NOMO-1 treated with DMSO at 0.1 percent for 48 hours (cell line): ENCODE measurements around the gene ZNF236.

Experiments used
- DNase-seq: peaks from one replicate; lab custom pipeline; 2025; ENCODE audit not compliant: unreplicated experiment; lab: John Stamatoyannopoulos, UW

ZNF236 gene

DNA sequence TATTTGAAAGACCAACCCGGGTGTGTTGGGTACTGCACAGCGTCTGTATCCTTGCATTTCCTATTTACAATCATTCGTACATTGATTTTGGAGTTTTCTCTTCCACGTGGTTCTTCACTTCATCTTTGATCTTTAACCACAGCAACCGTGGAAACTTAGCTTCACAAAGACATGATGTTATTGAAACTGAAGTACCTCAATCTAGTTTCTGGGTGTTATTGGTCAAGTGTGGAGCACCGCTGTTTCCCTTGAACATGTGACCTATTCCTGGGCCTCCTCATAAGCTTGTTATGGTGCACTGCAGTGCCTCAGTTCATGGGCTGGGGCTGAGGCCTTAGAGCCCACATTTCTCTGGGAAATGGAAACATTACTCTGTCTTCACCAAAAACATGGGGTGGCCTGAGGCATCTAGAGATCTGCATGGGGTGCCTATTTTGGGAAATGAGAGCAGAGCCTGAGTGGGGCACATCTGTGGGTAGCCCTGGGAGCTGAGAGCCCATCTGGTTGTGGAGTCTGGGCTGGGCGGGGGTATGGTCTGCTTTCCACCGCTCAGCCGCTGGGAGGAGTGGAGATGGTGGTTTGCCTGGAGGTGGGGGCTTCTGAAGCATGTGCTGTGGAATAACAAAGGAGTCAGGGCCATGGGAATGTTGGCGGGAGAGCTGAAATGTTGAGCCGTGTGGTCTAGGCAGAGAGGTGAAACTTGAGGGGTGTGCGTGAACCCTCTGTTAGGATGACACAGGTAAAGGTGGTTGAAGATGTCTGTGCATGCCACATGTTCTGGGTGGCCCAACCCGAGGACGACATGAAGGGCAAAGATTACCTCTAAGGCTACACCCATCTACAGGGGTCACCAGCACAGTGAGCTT is 37.4 kb downstream of the ZNF236 start:
- no peak for DNase-seq

DNA sequence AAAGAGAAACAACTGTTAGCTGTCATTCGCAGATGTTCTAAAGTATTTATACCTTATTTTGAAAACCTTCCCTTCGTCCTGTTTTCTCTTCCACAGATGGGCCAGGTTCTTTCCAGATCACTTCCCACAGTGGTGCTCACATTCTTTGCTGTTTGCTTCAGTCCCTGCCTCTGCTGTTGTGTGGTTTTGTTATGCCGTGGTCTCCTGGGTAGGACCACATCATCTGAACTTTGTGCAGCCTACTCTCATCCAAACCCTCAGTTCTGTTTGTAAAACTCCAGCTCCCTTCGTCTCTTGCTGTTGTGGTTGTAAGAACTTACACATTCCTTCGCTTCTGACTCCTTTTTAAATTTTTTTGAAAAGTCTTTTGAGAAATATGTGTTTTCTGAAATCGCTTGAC is 38.1 kb downstream of the ZNF236 start:
- no peak for DNase-seq

DNA sequence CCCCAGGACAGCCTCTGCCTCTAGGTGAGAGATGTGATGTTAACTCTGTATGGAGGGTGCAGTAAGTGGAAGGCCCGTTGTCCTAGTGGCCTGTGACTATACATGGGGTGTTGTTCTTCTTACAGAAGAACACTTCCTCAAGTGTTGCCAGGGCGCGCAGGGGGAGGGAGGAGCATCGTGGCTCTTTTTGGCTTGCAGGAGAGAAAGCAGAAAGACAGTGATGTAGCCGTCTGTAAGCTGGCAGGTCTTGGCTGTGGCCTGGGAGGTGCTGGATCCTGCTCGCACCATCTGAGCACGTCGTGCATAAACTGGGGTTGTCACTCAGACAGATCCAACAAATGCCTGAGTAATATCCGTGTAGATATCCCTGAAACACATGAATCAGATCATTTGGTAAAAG is 44.3 kb downstream of the ZNF236 start:
- DNase-seq, result no peak

DNA sequence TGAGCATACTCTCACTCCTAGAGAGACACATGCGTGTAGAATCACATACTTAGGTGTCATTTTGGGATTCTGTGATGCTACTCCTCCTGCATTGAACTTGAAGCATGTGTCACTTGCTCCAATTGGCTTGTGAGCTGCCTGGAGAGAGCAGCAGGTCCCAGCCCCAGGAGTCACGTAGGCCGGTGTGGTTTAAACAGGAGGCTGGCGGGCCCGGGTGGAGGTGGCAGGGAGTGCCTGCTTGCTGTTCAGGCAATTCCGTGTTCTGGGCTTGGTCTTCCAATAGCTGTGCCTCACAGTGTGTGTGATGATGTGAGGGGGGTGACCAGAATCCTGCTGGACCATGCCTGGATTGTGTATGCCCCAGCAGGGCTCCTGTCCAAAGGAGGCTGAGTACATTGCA is 51.0 kb downstream of the ZNF236 start:
- DNase-seq, result no peak

DNA sequence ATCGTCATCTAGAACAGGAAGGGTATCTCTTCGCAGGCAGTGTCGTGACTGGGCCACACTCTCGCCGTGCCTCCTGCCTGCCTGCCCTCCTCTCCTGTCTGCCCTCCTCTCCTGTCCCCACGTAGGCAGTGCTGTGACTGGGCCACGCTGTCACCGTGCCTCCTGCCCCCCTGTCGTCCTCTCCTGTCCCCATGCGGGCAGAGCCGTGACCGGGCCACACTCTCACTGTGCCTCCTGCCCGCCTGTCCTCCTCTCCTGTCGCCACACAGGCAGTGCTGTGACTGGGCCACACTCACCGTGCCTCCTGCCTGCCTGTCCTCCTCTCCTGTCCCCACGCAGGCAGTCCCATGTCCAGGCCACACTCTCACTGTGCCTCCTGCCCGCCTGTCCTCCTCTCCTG is 51.4 kb downstream of the ZNF236 start:
- DNase-seq, result no peak

DNA sequence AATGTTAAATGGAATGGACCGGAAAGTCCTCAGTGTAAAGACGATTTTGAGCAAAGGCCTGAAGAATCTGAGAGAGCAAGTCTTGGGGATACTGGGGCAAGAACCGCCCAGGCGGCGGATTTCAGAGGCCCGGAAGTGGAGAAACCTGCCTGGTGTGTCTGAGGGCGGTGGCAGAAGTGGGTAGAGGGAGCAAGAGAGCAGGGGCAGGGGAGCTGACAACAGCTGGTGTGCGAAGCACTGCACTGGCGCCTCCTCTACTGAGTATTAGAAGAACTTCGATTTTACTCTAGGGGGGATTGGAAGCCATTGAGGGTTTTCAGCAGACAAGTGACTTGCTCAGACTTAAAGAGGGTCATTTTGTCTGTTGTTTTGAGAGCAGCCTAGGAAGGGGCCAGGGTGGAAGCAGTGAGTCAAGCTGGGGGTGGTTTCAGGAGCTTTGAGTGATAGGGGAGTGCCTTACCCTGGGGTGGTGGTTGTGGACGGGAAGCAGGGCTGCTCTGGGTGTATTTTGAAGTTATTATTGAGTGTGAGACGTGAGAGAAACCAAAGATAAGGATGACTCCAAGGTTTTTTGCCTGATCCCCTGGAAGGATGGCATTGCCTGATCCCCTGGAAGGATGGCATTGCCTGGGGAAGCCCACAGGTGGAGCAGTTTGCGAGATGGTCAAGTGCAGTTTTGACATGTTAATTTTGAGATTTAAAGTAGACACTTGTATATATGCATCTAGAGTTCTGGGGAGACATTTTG is 52.5 kb downstream of the ZNF236 start:
- no peak for DNase-seq

DNA sequence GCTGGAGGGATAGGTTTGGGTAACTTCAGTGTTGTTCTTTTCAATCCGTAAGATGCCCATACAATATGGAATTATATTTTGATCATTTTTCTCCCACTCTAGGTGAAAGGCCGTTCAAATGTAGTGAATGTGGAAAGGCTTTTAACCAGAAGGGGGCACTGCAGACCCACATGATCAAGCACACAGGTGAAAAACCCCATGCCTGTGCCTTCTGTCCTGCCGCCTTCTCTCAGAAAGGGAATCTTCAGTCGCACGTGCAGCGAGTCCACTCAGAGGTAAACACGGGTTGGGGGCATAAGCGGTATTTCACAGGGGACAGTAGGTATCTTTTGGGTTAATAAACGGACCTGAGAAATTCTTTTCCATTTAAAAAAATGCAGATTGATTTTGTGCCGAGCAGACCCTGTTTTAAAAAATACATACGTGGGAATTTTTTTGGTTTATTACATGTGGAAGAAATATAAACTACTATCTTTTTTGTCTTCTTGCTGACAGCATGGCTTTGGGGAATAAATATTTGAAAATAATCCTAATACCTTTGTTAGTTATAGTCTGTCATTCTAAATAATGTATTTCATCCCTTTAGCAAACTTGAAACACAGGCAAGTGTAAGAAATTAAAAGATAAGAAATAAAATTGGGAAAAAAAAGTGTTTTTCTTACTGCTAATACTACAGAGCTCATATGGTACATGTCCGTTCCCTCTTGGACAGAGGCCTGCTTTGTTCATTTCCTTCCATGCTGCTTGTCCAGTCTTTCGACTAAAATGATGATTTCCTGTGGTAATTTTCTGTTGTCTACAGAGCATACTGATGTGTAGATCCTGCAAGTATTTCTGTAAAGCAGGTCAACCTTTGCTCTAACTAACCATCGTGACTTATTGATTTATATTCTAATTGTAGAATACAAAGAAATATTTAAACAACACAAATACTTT is 53.3 kb downstream of the ZNF236 start:
- peak; percentile 24 for DNase-seq

DNA sequence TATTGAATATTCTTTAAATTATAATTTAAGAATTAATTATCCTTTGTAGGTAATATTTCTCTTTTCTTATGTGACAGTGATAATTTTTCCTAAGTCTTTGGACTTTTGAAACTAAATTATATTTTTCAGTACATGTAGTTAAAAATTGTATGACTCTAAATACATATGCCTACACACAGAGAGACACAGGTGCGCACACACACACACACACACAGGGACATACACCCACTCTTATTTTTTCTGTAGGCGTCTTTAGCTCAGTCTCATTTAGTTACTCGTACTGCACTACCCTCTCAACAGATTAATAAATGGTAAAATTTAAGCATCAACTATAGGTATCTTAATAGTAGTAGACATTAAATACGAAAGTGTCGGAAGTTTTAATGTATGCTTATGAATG is 56.1 kb downstream of the ZNF236 start:
- no peak for DNase-seq

DNA sequence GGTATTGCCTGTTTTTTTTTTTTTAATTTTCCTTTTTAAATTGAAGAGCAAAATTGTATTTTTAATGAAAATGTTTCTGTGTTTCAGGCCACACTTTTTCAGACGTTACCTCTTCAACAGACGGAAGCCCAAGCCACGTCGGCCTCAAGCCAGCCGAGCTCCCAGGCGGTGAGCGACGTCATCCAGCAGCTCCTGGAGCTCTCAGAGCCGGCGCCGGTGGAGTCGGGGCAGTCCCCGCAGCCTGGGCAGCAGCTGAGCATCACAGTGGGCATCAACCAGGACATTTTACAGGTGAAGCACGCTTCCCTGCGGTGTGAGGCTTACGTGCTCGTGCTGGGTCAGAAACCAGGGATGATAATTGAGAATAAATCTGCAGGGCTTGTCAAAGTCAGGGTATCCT is 57.7 kb downstream of the ZNF236 start:
- DNase-seq, result no peak

DNA sequence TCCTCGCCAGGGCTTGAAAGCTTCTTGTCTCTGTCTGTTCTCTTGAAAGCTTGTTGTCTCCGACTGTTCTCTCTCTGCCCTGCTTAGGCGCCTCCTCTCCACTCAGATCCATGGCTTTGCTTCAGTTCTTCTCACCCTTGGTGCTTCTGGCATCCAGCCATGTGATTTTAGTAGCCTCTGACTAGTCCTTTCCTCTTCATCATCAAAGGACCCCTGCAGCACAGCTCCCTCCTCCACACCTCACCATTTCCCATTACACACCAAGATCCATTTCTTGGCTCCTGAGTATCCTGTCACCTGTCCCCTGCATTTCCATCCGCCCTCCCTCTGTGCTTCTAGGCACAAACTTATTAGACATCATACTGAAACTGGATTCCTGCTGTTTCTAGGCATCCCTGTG is 59.4 kb downstream of the ZNF236 start:
- DNase-seq, result no peak

DNA sequence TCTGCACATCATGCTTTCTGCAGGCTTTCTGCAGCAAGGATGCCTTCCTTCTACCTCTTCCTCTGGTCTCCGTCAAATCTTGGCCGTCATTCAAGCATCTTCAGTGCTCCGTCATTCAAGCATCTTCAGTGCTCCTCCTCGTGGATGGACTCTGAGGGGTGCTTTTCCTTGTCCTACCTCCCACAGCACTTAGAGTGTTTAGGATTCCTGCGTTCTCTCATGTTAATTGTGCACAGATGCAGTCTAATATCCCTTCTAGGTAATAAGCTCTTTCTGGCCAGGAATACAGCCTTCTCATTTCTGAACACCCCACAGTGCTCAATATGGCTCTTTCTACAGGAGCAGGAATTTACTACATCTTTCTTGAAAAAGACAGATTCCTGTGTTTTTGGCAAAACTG is 59.8 kb downstream of the ZNF236 start:
- no peak for DNase-seq

DNA sequence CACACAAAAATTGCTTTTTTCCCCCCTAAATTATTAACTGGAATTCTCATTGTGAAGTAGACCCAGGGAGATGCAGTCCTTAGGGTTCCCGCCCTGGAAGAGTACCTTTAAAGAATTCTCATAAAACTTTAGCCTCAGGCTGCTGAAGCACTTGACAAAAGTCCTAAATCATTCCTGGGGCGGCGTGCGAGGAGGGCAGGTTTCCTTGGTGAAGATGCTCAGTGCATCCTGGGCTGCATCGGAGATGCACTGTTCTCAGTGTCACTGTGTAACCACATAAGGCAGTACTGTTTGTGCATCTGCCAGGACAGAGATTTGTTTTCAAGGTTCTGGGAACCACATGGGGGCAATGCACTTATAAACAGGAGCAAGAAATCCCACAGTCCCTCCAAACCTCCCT is 62.6 kb downstream of the ZNF236 start:
- DNase-seq, result no peak

DNA sequence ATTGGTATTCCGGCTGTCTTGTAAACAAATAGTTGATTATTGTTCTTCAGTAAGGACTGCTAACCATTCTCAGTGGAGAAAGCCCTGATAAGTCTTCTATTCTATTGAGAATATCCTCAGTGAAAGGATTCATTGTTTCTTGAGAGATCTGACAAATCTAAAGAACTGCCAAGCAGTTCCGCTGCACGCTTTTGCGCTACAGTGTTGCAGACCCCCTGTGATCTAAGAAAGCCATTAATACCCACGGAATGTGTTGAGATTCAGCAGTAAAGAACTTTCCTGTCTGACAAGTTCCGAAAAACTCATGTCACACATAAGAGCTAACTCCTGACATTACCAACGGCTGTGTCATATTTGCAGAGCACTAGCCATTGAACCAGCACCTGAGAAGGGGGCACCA is 63.8 kb downstream of the ZNF236 start:
- DNase-seq, result no peak

DNA sequence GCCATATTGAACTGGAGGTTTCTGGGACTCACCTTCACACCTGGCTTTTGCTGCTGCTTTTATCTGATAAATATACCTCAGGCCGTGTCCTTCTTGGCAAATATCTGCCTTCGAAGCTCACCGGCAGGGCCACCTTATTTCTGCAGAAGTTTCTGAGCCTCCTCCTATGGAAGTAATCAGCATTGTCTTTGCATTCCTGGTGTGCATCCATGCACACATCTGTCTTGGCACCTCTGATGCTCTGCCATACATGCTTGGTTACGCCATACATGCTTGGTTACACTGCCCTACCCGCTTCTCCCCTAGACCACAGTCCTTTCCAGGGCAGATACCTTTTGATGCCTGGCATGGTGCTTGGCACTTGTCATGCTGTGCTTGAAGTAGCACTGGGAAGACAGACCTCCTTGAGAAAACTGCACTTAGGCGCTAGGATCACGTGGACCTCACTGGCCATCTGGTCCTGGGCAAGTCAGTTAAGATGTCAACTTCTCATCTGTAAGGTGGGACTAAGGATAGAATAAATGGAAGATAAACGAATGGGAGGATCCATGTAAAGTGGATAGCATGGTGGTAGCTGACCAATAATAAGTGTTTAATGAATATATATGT is 66.8 kb downstream of the ZNF236 start:
- DNase-seq, result no peak

DNA sequence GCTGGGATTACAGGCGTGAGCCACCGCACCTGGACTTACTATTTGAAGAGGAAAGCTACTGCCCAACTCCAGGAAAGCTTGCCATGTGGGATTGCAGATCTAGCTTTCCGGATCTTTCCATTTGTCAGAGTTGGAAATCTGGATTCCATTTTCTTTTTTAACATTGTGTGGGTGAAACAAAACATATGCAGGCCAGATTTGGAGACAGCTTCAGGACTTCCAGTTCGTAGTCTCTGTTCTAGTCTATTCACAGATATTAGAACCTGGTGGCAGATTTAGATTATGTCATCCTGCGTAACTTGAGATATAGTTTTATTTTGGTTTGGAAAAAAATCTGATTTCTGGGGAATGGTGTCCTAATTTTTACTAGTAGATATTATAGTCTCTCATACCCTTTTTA is 70.5 kb downstream of the ZNF236 start:
- no peak for DNase-seq

DNA sequence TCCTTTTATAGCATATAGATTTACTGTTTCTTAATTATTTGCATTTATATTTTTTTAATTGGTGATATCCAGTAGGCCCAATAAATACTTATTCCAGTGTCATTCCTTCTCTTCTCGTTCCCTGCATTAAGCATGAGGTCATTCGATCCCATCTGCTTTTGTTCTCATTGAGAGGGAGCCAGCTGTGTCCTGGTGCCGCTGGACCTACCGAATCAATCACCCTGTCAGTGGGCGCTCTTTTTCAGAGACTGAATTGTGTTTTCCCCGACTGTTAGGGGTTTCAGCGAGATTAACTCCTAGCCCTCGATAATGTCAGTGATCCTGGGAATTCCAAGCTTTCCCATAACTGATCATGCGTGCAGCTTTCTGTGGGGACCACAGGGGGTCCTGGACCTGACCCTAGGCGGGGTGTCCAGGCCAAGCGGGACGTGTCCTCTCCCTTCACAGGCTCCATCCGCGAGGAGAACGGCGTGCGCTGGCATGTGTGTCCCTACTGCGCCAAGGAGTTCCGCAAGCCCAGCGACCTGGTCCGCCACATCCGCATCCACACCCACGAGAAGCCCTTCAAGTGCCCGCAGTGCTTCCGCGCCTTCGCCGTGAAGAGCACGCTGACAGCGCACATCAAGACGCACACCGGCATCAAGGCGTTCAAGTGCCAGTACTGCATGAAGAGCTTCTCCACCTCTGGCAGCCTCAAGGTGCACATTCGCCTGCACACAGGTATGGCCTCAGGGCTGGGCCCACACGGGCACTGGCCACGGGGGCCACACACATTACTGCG is 72.4 kb downstream of the ZNF236 start:
- DNase-seq, result no peak

DNA sequence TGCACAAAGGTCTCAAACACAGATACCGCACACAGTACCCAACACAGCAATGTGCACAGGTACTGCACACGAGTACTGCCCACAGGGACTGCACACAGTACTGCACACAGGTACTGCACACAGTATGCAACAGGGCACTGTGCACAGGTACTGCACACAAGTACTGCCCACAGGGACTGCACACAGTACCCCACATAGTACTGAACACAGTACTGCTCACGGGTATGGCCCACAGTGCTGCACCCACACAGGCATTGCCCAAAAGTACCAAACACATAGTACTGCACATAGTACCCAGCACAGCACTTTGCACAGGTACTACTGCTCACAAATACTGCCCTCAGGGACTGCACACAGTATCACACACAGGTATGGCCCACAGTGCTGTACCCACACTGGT is 73.1 kb downstream of the ZNF236 start:
- DNase-seq, result no peak

DNA sequence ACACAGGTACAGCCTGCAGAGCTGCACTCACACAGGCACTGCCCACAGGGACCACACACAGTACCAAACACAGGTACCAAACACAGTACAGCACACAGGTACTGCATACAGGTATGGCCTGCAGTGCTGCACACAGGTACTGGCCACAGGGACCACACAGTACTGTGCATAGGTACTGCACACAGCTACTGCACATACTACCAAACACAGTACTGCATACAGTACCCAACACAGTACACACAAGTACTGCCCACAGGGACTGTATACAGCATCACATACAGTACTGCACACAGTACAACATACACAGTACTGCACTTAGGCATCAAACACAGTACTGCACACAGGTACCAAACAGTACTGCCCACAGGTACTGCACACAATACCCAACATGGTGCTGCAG is 74.3 kb downstream of the ZNF236 start:
- DNase-seq, result no peak

DNA sequence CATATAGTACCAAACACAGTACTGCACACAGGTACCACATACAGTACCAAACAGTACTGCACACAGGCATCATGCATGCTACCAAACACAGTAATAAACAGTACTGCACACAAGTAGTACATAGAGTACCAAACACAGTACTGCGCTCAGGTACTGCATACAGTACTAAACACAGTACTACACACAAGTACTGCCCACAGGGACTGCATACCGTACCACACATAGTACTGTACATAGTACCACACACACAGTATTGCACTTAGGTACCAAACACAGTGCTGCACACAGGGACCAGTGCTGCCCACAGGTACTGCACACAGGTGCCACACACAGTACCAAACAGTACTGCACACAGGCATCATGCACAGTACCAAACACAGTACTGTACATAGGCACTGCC is 74.9 kb downstream of the ZNF236 start:
- DNase-seq, result no peak

DNA sequence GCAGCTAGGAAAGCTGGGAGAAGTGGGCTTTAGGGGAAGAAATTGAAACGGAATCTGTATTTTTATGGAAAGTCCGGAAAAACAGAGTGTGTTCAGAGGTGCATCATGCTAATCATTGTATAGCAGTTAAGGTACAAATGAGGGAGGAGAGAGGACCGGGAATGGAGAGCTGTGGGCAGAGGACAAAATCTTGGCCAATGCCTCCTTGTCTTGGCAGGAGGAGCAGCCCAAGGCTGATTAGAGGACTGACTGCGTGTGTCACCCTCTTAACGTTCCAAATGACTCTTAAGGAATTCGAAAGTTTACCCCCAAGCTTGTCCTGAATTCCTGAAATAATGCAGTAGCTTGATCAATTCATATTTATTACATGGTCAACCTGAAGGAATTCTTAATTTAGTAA is 81.0 kb downstream of the ZNF236 start:
- DNase-seq, result no peak
